GM21576 (cell line): ENCODE measurements around the gene ACSL5.
"Not testable (repeated sequence)": the region's sequence is repeated elsewhere in the genome, so short reads cannot be mapped to it uniquely, and the experiment has no call there.

Experiments used
- ATAC-seq: cut with Tn5 transposase; IDR thresholded peaks from one replicate; pipeline ENCODE4 v1.9.1; 2021; ENCODE audit warnings: mild to moderate bottlenecking, moderate library complexity; ENCODE audit not compliant: unreplicated experiment

The ACSL5 gene

GRCh38 chr10:112406806-112407205 is 32.9 kb downstream of the ACSL5 start:
- not testable (repeated sequence) for ATAC-seq

DNA sequence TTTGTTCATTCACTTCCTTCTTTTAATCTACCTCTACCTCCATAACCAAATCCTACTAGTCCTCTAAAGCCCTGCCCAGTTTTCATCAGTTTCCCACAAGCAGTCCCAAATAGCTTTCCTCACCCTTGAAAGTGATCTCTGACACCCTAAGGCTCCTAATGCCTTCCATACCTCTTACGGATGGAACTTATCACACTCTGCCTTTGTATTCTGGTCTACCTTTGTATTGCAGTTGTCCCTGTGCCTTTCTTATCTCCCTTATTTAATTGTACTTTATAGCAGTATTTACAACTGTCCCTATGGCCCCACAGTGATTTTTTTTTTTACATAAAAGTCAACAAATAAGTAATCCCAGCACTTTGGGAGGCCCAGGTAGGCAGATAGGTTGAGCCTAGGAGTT is 33.8 kb downstream of the ACSL5 start:
- ATAC-seq, result no peak

GRCh38 chr10:112409299-112409698 is 35.4 kb downstream of the ACSL5 start:
- ATAC-seq, result no peak

DNA sequence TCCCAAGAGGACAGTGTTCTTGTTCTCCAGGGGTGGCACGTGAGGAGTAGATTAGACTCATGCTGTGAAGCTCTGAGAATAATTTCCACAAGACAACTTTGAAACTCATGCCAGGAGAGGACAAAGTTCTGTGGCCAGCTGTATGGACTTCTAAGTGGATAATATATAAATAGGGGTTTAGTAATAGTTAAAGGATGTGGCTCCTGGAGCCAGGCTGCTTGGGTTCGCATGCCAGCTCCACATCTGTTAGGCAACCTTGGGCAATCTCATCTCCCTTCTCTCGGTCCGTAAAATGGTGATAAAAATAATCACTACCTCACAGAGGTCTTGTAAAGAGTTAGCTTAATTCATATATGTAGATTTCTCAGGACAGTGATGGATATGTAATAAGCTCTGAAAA is 35.8 kb downstream of the ACSL5 start:
- no peak for ATAC-seq

DNA sequence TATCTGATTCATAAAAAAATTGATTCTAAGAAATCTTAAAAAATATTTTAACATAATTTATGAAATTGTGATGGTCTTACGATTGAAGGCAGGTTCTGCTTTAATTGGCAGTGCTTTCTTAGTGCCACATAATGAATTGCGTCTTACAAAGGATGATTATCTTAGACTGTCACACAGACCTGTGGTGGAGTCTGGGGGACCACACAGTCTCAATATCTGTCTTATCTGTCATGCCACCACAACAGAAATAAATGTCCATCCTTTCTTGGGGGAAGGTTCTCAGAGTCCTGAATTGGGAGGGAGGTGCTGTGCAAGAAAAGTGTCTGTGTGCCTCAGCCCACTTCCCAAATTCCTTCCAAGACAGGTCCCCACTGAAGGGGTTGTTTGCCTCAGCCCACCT is 38.8 kb downstream of the ACSL5 start:
- ATAC-seq, result no peak

DNA sequence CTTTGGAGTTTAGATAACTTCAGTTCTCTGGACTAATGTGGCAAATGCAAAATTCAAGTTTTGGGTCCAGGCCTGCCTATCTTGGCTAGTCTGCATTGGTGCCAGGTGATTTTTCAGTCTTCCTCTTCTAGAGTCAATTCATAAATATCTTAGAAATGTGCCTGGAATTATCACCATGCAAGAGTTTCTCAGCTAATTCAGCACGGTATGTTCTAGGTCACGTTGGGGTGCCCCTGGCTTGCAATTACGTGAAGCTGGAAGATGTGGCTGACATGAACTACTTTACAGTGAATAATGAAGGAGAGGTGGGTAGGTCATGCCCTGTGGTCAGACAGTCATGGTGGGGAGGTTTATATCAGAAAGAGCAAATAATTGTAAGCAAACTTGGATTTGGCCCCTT is 47.8 kb downstream of the ACSL5 start:
- ATAC-seq, result no peak

DNA sequence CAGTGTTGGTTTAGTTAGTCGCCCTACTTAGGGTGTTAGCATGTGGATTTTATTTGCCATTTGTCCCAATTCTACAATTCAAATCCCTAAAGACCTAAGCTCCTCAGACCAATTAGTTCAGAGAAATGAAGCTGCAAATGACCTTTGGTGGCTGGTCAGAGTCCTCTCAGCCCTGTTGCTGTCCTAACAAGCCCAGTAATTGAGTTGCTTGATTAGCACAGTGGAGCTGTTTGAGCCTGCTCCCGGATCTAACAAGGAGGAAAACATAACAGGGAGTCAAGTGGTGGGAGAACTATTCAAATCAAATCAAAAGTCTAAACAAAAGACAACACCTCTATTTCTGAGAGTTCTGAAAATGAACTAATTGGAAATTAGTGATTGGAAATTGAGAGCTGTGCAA is 50.7 kb downstream of the ACSL5 start:
- no peak for ATAC-seq

DNA sequence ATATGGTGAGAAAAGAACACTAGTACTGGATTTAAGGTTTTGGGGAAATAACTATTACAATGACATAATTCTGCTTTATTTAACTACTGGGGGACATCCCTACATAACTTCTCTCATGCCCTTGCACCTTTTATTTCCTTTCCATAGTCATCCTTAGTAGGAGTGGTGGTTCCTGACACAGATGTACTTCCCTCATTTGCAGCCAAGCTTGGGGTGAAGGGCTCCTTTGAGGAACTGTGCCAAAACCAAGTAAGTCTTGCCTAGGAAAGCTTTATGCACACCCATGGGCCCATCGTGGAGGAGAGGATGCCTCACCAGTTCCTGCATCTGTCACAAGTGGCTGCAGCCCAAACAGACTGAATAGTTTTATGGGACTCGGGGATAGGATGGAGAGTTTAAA is 52.2 kb downstream of the ACSL5 start:
- no peak for ATAC-seq

DNA sequence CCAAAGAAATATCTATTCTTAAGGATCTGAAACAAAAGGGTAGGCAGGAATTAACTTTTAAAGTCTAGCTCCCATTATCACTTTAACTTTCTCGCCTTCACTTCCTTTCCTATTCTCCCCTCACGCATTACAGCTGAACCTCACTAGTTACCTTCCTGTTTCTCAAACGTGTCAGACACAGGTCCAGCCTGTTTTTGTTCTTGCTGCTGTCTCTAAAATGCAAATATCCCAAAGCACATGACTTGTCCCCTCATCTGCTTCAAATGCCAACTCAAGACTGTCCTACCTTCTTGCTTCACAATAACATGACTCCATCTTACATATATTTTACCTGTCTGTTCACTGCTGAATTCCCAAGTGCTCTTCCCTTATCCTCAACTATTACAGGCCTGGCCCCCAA is 55.2 kb downstream of the ACSL5 start:
- no peak for ATAC-seq

DNA sequence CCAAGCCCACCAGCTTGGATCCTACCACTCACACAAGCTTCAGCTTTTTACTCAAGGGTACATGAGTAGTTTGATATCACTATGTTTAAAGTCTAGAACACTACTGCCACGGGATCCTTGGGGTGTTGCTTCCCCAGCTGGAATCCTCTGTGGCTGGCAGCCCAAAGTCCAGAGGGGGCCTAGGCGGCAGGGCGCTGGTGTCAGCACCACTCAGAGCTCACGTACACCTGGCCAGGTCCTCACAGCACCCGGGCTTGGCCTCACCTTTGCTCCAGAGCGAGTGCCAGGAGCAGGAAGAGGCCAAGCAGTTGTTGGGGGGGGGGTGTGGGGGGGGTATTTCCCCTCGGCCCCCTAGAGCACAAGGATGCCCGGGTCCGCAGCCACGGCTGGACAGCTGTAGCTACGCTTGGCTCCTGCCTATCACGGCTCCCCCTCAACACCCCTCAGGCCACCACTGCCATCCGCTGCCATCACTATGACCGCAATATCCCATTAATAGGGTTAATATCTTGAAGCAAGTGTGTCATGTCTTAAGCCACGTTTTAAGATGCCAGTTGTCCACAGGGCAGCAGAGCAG is 55.8 kb downstream of the ACSL5 start:
- ATAC-seq, result no peak

DNA sequence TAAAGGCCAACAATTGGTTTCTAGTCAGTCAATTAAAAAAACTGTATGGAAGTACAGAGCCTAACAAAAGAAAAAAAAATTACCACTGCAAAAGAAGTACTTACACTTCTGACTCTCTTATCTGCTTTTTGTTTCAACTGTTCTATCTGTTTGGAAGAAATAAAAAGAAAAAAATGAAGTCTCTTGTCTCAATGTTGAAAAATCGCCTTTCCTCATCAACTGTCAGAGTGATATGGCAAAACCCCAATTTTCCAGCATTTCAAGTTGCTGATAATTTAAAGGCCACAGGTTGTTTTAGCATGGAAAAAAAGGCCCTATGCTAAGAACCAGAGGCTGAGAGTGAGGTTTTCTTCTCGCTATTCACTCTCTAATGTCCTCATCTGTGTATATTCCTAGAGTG is 59.2 kb downstream of the ACSL5 start:
- ATAC-seq, result no peak

GRCh38 chr10:112434988-112435619 is 61.2 kb downstream of the ACSL5 start:
- ATAC-seq, result no peak

GRCh38 chr10:112438356-112438755 is 64.4 kb downstream of the ACSL5 start:
- ATAC-seq, result no peak

DNA sequence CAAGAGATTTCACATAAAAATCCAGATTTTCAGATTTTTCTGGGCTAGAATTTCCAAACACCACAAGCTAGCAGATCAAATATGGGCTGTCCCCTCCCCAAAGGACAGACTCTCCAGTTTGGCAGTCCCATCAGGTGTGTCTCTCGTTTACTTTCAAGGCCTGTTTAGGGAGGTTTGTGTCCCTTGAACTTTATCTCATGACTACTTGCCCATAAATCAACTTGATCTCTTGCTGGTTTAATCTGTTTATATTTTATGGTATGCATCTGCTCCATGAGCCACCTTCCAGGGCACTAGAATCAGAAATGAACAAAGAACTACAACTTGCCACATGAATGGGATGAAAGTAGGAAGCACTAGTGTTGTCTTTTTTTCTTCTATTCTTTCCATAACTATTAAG is 67.6 kb downstream of the ACSL5 start:
- ATAC-seq, result no peak

- no peak for ATAC-seq
These were observed 68.1 kb downstream of the ACSL5 start for GRCh38 chr10:112442063-112442462.

- ATAC-seq, result no peak
These were observed 72.3 kb downstream of the ACSL5 start for GRCh38 chr10:112446055-112446854.

DNA sequence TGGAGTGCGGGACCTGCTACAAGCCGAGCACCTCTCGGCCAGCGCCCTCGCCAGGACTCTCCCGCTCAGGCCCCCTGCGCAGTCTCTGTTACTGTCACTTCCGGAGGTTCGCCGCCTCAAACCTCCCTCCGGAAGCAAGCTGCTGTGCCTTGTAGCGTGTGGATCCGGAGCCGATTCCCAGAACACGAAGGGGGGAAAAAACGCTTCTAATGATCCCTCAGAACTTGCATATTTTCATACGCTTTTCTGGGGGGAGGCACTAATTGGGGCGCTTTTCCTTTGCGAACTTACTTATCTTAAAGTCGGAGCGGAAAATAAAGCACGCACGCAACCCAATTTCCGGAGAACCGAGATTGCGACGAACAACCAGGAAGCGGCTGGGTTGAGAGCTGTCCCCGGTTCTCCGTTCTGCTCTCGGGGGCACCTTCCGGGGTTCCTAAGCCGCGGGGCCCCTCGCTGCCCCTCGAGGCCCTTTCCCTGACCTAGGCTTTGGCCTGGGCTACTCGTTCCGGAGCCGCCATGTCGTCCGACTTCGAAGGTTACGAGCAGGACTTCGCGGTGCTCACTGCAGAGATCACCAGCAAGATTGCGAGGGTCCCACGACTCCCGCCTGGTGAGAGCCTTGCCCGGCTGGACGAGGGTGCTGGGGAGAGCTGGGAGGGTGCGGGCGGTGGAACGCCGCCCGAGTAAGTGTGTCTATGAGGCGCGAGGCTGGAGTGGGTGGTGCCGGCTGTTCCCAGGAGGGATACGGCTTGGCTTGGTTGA is 73.1 kb downstream of the ACSL5 start, which contains the start of the genes VTI1A and ZDHHC6:
Gene VTI1A, plus strand, starts transcription at position 361 of the 765 bp plus-strand sequence. Its CDS starts 159 bp downstream, at position 520.
Gene ZDHHC6, minus strand, starts transcription at position 60 of the 765 bp plus-strand sequence. CDS start 1,478 bp downstream, outside the sequence.
- ATAC-seq, result peak; percentile 93

- ATAC-seq, result no peak
These were observed 73.7 kb downstream of the ACSL5 start for GRCh38 chr10:112447620-112447928.

- ATAC-seq, result no peak
These were observed 75.0 kb downstream of the ACSL5 start for GRCh38 chr10:112448888-112449287.

DNA sequence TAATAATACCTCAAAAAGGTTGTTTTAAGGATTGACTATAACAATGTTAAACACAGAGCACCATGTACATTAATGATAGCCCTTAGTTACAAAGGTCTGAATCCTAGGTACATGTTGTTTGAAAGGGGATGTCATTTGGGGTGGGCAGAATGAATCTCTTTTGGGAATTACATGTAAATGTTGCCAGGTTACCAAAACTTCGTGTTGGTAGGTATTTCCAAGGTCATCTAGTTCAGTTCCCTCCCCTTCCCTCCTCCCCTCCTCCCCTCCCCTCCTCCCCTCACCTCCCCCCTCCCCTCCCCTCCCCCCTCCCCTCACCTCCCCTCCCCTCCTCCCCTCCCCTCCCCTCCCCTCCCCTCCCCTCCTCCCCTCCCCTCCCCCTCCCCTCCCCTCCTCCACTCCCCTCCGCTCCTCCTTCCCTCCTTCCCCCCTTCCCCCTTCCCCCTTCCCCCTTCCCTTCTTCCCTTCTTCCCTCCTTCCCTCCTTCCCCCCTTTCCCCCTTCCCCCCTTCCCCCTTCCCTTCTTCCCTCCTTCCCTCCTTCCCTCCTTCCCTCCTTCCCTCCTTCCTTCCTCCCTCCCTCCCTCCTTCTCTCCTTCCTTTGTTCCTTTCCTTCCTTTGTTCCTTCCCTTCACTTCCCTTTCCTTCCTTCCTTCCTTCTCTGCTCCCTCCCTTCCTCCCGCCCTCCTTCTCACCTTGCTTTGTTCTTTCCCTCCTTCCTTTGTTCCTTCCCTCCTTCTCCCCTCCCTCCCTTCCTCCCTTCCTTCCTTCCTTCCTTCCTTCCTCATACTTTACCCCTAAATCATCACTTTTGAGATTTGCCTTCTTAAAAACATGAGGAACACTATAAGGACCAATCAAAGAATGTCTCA is 81.2 kb downstream of the ACSL5 start:
- no peak for ATAC-seq
